Caco-2 (cell line): ENCODE data around the gene BDH1. TPM values are rescaled to one million over a fixed set of nuclear protein-coding genes. Genes with fewer than 3 reads are reported as not detected.

Experiments
- BruUV-seq: library from RNA; stranded (reverse); fragments of 400-500 nt; replicated peaks from 2 replicates; lab custom pipeline; 2021; lab: Mats Ljungman, UMichigan
- CTCF ChIA-PET: fragments of 300-600 bp; sonication (Branson Sonifier 250); formaldehyde crosslinking; loops from one replicate; lab custom pipeline; 2022; ENCODE audit warnings: antibody characterized with exemption; lab: Charles Lee
- POLR2A ChIA-PET: fragments of 300-600 bp; sonication (Branson Sonifier 250); formaldehyde crosslinking; loops from one replicate; lab custom pipeline; 2022; ENCODE audit warnings: antibody characterized with exemption; lab: Charles Lee
- DNase-seq, 2 experiments: peaks; one replicate each; pipeline versions ENCODE4 v3.0.0 to v3.0.0-alpha.2; 2020 to 2022
- H3K27me3 ChIP-seq: replicated peaks from 2 replicates; pipeline ENCODE4 v1.6.0; 2011; ENCODE audit warnings: low read length; ENCODE audit not compliant: control insufficient read depth, insufficient read depth
- H3K36me3 ChIP-seq: 2 replicates; pipeline ENCODE4 v1.5.1; 2011; ENCODE audit warnings: low read length; ENCODE audit not compliant: control insufficient read depth, insufficient read depth
- H3K4me1 ChIP-seq: fragments of 250-450 bp; sonication (Bioruptor Pico); 2 replicates; pipeline ENCODE4 v1.5.1; 2020; ENCODE audit warnings: mild to moderate bottlenecking
- H3K4me3 ChIP-seq: 2 replicates; pipeline ENCODE4 v1.5.1; 2011; ENCODE audit warnings: low read depth, mild to moderate bottlenecking, control low read depth, low read length
- H3K9me3 ChIP-seq: fragments of 250-450 bp; sonication (Bioruptor Pico); 2 replicates; pipeline ENCODE4 v1.5.1; 2020; ENCODE audit warnings: mild to moderate bottlenecking, moderate library complexity
- H3K27ac Mint-ChIP-seq: one replicate; pipeline ENCODE4 v1.8.0; 2022; ENCODE audit warnings: mixed read lengths; ENCODE audit not compliant: unreplicated experiment
- H3K27me3 Mint-ChIP-seq: one replicate; pipeline ENCODE4 v1.8.0; 2022; ENCODE audit warnings: mixed read lengths; ENCODE audit not compliant: insufficient read depth, unreplicated experiment
- H3K36me3 Mint-ChIP-seq: one replicate; pipeline ENCODE4 v1.8.0; 2022; ENCODE audit warnings: mild to moderate bottlenecking, mixed read lengths; ENCODE audit not compliant: insufficient read depth, unreplicated experiment
- H3K4me1 Mint-ChIP-seq: one replicate; pipeline ENCODE4 v1.8.0; 2022; ENCODE audit warnings: low read depth, mixed read lengths; ENCODE audit not compliant: unreplicated experiment
- H3K4me3 Mint-ChIP-seq: one replicate; pipeline ENCODE4 v1.8.0; 2022; ENCODE audit warnings: mild to moderate bottlenecking, moderate library complexity, mixed read lengths; ENCODE audit not compliant: unreplicated experiment
- H3K9me3 Mint-ChIP-seq: one replicate; pipeline ENCODE4 v1.8.0; 2022; ENCODE audit warnings: mixed read lengths; ENCODE audit not compliant: unreplicated experiment
- intact Hi-C: fragments of 100-400 bp; cut with micrococcal nuclease; formaldehyde crosslinking; loops from one replicate; pipeline ENCODE4 v1.10.0; 2022; ENCODE audit not compliant: unreplicated experiment
- total RNA-seq: library from RNA; stranded (reverse); gene quantifications from 2 replicates; pipeline ENCODE4 v1.2.3, GENCODE V29; 2022
- TF ChIP-seq, protein P1 (sequence below), 2 experiments: fragments of 200-600 bp in 1 of 2; IDR thresholded peaks; 1 replicate in 1 of 2; 2 replicates in 1 of 2; pipeline versions ENCODE4 v1.5.1 to v1.8.0; 2011 to 2022; ENCODE audit warnings: antibody characterized with exemption in 1 of 2, control low read depth in 1 of 2, inconsistent platforms in 1 of 2, low read depth in 1 of 2, low read length in 1 of 2, mild to moderate bottlenecking in 1 of 2, moderate library complexity in 1 of 2; ENCODE audit not compliant: insufficient read depth in 1 of 2, severe bottlenecking in 1 of 2, unreplicated experiment in 1 of 2

BDH1 gene
- total RNA-seq, 1 experiment from 2014 or later = 41.8 TPM

DNA sequence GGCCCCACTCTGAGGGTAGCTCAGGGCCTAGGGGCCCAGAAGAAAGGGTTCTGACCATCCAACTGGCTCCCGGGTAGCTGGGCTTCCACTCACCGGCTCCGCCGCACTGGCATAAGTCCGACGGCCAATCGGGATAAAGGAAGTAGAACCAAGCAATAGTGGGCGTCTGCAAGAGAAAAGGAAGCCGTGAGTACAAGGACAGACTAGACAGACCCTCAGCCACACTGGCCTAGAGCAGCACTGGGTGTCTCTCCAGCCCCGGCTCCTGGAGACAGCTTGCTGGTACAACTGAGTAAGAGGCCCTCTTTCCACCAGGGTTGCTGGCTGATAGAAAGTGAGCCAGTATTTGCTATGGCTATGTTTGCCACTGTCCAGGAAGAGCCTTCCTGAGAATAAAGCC lies 22.4 kb downstream of the BDH1 start:
- DNase-seq = no peak
- ChIA-PET CTCF (no interaction called here), POLR2A (no interaction called here)
- no peaks in the 10 kb centered on the region for H3K27me3 ChIP-seq
- peaks cover 12% of the 10 kb centered on the region for H3K36me3 Mint-ChIP-seq
- intact Hi-C loops = no loop called here
- no peak overlapping the region for H3K27ac Mint-ChIP-seq
- H3K4me3 Mint-ChIP-seq = no peak overlapping the region
- no peaks in the 10 kb centered on the region for H3K9me3 ChIP-seq
- 0 out of 2 replicates have a peak, but pooled peaks cover 2% of the 10 kb centered on the region for H3K36me3 ChIP-seq
- no peaks in the 10 kb centered on the region for H3K9me3 Mint-ChIP-seq
- no peak overlapping the region for H3K4me3 ChIP-seq
- no peaks in the 10 kb centered on the region for H3K4me1 ChIP-seq
- no peaks in the 10 kb centered on the region for H3K27me3 Mint-ChIP-seq
- TF ChIP-seq, protein P1, sequence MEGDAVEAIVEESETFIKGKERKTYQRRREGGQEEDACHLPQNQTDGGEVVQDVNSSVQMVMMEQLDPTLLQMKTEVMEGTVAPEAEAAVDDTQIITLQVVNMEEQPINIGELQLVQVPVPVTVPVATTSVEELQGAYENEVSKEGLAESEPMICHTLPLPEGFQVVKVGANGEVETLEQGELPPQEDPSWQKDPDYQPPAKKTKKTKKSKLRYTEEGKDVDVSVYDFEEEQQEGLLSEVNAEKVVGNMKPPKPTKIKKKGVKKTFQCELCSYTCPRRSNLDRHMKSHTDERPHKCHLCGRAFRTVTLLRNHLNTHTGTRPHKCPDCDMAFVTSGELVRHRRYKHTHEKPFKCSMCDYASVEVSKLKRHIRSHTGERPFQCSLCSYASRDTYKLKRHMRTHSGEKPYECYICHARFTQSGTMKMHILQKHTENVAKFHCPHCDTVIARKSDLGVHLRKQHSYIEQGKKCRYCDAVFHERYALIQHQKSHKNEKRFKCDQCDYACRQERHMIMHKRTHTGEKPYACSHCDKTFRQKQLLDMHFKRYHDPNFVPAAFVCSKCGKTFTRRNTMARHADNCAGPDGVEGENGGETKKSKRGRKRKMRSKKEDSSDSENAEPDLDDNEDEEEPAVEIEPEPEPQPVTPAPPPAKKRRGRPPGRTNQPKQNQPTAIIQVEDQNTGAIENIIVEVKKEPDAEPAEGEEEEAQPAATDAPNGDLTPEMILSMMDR (IDR thresholded peaks at IDR 0.05; ENCODE audit: insufficient read depth in 1 of 2, low read depth in 1 of 2, low read length in 1 of 2, severe bottlenecking in 1 of 2, unreplicated experiment in 1 of 2) = no peak
- H3K4me1 Mint-ChIP-seq = peaks cover 6% of the 10 kb centered on the region
- no TSS peak for BruUV-seq

DNA sequence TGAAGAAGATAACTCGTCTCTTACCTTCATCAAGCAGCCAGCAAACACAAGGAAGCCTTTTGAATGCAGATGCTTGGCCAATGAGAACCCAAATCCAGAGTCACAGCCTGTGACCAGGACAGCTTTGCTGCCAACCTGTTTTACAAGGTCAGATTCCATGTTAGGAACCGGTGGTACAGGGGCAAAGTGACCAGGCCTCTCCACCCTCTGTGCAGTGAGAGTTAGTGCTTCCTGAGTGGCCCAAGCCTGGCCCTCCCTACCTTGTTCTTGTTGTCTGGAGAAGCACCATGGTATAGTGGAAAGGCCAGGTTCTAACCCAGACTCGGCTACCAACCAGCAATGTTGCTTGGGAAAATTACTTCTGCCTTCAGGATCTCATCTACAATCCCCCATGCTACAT lies 23.4 kb downstream of the BDH1 start:
- H3K4me1 ChIP-seq = no peaks in the 10 kb centered on the region
- no peaks in the 10 kb centered on the region for H3K9me3 ChIP-seq
- no peaks in the 10 kb centered on the region for H3K9me3 Mint-ChIP-seq
- H3K27me3 Mint-ChIP-seq = no peaks in the 10 kb centered on the region
- ChIA-PET POLR2A (no interaction called here), CTCF (interaction anchor here (0.5 kb wide), 1 partner anchor 22 kb away, joined by 3 read pairs; no protein-coding TSS in a partner anchor)
- H3K4me3 Mint-ChIP-seq = no peak overlapping the region
- intact Hi-C loops = loop anchor here (1.0 kb wide), 1 partner anchor 11 kb away; no protein-coding TSS in a partner anchor
- H3K4me1 Mint-ChIP-seq = peaks cover 2% of the 10 kb centered on the region
- no peak for DNase-seq
- BruUV-seq = no TSS peak
- H3K27me3 ChIP-seq = no peaks in the 10 kb centered on the region
- H3K36me3 ChIP-seq = 0 out of 2 replicates have a peak, but pooled peaks cover 2% of the 10 kb centered on the region
- no peak overlapping the region for H3K4me3 ChIP-seq
- H3K36me3 Mint-ChIP-seq = peaks cover 12% of the 10 kb centered on the region
- no peak overlapping the region for H3K27ac Mint-ChIP-seq
- TF ChIP-seq, protein P1 (IDR thresholded peaks at IDR 0.05; ENCODE audit: insufficient read depth in 1 of 2, low read depth in 1 of 2, low read length in 1 of 2, severe bottlenecking in 1 of 2, unreplicated experiment in 1 of 2) = no peak

DNA sequence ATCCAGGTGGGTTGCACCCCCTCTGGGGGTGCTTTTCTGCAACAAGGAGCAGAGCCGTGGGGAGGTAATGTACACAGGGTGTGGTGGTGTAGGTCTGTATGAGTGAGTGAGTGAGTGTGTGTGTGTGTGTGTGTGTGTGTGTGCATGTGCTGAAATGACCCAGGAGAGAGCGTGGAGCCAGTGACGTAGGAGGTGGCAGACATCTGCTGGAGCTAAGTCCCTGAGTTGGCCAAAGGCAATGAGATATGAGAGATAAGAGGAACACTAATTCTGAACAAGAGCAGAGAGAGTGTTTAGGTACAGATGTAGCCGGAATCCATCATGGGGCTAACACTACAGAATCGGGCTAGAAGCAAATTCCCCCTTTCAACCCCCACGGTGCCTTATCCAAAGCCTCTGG lies 27.6 kb downstream of the BDH1 start:
- intact Hi-C loops = no loop called here
- DNase-seq = no peak
- H3K9me3 Mint-ChIP-seq = no peaks in the 10 kb centered on the region
- no peaks in the 10 kb centered on the region for H3K4me1 Mint-ChIP-seq
- no peak overlapping the region for H3K4me3 ChIP-seq
- no peak overlapping the region for H3K4me3 Mint-ChIP-seq
- TF ChIP-seq, protein P1 (IDR thresholded peaks at IDR 0.05; ENCODE audit: insufficient read depth in 1 of 2, low read depth in 1 of 2, low read length in 1 of 2, severe bottlenecking in 1 of 2, unreplicated experiment in 1 of 2) = no peak
- ChIA-PET POLR2A (no interaction called here), CTCF (no interaction called here)
- peaks cover 12% of the 10 kb centered on the region for H3K36me3 Mint-ChIP-seq
- no TSS peak for BruUV-seq
- H3K27ac Mint-ChIP-seq = no peak overlapping the region
- no peaks in the 10 kb centered on the region for H3K27me3 ChIP-seq
- H3K36me3 ChIP-seq = 0 out of 2 replicates have a peak, but pooled peaks cover 2% of the 10 kb centered on the region
- no peaks in the 10 kb centered on the region for H3K9me3 ChIP-seq
- H3K4me1 ChIP-seq = no peaks in the 10 kb centered on the region
- H3K27me3 Mint-ChIP-seq = no peaks in the 10 kb centered on the region
